Measurements from ENCODE around the gene LUZP2.

DNA sequence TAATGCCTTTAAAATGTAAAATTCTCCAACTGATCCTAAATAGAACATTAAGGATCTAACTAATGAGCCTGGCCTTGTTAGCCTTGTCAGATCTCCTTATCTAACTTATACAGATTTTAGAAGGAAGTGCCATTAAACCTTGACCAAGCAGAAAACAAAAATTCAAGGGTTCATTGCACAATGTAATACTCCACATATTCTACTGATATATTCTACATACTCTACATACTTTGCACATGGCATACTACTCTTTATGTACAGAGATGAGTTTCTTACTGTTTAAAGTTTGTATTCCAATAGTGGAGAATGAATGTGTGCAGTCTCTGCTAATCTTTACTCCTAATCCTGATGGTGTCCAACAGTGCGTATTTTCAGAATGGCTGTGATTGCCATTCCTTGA is 297.2 kb downstream of the LUZP2 start:
- TF ChIP-seq POLR2A (IDR thresholded peaks at IDR 0.05) (no peak), POLR2AphosphoS5 (IDR thresholded peaks at IDR 0.05) (no peak)
- TF ChIP-seq, protein P1, sequence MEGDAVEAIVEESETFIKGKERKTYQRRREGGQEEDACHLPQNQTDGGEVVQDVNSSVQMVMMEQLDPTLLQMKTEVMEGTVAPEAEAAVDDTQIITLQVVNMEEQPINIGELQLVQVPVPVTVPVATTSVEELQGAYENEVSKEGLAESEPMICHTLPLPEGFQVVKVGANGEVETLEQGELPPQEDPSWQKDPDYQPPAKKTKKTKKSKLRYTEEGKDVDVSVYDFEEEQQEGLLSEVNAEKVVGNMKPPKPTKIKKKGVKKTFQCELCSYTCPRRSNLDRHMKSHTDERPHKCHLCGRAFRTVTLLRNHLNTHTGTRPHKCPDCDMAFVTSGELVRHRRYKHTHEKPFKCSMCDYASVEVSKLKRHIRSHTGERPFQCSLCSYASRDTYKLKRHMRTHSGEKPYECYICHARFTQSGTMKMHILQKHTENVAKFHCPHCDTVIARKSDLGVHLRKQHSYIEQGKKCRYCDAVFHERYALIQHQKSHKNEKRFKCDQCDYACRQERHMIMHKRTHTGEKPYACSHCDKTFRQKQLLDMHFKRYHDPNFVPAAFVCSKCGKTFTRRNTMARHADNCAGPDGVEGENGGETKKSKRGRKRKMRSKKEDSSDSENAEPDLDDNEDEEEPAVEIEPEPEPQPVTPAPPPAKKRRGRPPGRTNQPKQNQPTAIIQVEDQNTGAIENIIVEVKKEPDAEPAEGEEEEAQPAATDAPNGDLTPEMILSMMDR (IDR thresholded peaks at IDR 0.05): no peak
